Tibial artery (tissue), 4 donors: Measurements from ENCODE around the gene TMEM242.
A peak's percentile ranks its signal among the peaks of the same experiment; 100 is the strongest.

Experiments used
- DNase-seq, 2 donors: peaks; one replicate each; pipeline ENCODE4 v3.0.0-alpha.2; 2019
- H3K27ac ChIP-seq, 2 donors: fragments of 200-600 bp; sonication (generic) in 1 of 2; 1 replicate in 1 of 2; 2 replicates in 1 of 2; pipeline ENCODE4 v1.5.1; 2018 to 2019; ENCODE audit warnings: mild to moderate bottlenecking in 1 of 2
- H3K27me3 ChIP-seq, 2 donors: fragments of 200-600 bp; sonication (generic) in 1 of 2; one replicate each; pipeline versions ENCODE4 v1.5.1 to v1.6.0; 2016 to 2019
- H3K36me3 ChIP-seq, 3 donors: fragments of 200-600 bp; sonication (generic) in 2 of 3; one replicate each; pipeline ENCODE4 v1.5.1; 2016 to 2019; ENCODE audit warnings: mild to moderate bottlenecking in 2 of 3
- H3K4me1 ChIP-seq, 4 donors: fragments of 200-600 bp; sonication (generic) in 2 of 4; 1 replicate in 3 of 4; 2 replicates in 1 of 4; pipeline ENCODE4 v1.5.1; 2016 to 2019
- H3K4me3 ChIP-seq, 2 donors: fragments of 200-600 bp; sonication (generic) in 1 of 2; 1 replicate in 1 of 2; 2 replicates in 1 of 2; pipeline ENCODE4 v1.5.1; 2018 to 2019; ENCODE audit warnings: mild to moderate bottlenecking in 2 of 2
- H3K9me3 ChIP-seq, 3 donors: fragments of 200-600 bp; sonication (generic) in 1 of 3; one replicate each; pipeline ENCODE4 v1.5.1; 2016 to 2019
- intact Hi-C: fragments of 100-400 bp; cut with DNase I; formaldehyde crosslinking; loops from one replicate; pipeline ENCODE4 v1.15.0; 2023; ENCODE audit warnings: low total_unique reads
- TF ChIP-seq, protein P1 (sequence below), 2 experiments: fragments of 200-600 bp in 1 of 2; fragments of 450-650 bp in 1 of 2; IDR thresholded peaks; one replicate each; pipeline ENCODE4 v1.5.1; 2017 to 2019; ENCODE audit warnings: antibody characterized with exemption in 2 of 2, mild to moderate bottlenecking in 1 of 2, moderate library complexity in 1 of 2

Gene TMEM242

DNA sequence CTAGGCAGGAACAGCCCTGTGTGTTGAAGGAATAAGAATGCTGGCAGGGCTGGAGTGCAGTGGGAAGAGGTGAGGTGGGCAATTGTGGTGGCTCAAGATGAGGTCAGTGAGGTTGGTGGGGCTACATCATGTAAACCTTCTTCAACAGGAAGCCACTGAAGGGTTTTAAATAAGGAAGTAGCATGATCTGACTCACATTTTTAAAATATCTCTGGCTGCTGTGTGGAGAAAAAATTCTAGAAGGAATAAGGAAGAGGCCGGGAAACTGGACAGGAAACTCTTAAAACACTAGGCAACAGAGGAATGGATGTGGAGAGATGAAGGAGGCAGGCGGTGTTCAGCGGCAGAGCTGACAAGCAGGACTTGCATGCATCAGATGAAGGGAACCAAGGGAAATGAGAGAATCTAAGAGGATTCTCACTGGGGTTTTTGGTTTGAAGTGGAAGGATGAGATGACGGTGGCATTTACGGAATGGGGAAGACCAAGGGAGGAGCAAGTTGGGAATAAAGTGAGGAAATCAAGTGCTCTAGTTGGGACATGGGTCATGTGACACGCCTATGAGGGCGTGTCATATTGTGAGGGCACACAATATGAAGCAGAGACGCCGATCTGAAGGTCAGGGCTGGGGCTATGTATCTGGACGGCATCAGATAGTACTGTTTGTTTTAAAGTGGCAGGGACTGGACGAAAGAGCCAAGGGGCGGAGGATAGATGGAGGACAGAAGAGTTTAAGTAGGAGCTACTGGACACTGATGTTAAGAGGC, 18.2 kb downstream of the TMEM242 start:
- TF ChIP-seq, protein P1, sequence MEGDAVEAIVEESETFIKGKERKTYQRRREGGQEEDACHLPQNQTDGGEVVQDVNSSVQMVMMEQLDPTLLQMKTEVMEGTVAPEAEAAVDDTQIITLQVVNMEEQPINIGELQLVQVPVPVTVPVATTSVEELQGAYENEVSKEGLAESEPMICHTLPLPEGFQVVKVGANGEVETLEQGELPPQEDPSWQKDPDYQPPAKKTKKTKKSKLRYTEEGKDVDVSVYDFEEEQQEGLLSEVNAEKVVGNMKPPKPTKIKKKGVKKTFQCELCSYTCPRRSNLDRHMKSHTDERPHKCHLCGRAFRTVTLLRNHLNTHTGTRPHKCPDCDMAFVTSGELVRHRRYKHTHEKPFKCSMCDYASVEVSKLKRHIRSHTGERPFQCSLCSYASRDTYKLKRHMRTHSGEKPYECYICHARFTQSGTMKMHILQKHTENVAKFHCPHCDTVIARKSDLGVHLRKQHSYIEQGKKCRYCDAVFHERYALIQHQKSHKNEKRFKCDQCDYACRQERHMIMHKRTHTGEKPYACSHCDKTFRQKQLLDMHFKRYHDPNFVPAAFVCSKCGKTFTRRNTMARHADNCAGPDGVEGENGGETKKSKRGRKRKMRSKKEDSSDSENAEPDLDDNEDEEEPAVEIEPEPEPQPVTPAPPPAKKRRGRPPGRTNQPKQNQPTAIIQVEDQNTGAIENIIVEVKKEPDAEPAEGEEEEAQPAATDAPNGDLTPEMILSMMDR (IDR thresholded peaks at IDR 0.05) = no peak
- DNase-seq = peak in 1 of 2 donors; percentile 49
- no peaks in the 10 kb centered on the region for H3K9me3 ChIP-seq
- H3K4me1 ChIP-seq = peaks cover 0 to 33% (median 17%) of the 10 kb centered on the region in 4 donors
- peak overlapping the region; percentile 5 to 17 for H3K27ac ChIP-seq
- H3K4me3 ChIP-seq = no peak overlapping the region
- no peaks in the 10 kb centered on the region for H3K27me3 ChIP-seq
- peaks cover 0 to 5% (median 0%) of the 10 kb centered on the region in 3 donors for H3K36me3 ChIP-seq
- intact Hi-C loops = no loop called here

GRCh38 chr6:157302736-157303135, 20.6 kb downstream of the TMEM242 start:
- TF ChIP-seq, protein P1 (IDR thresholded peaks at IDR 0.05) = no peak
- no peak overlapping the region for H3K4me3 ChIP-seq
- H3K27ac ChIP-seq = no peak overlapping the region

GRCh38 chr6:157300436-157300835, 22.9 kb downstream of the TMEM242 start:
- H3K27ac ChIP-seq = no peak overlapping the region
- H3K4me3 ChIP-seq = no peak overlapping the region
- H3K36me3 ChIP-seq = peaks cover 0 to 8% (median 0%) of the 10 kb centered on the region in 3 donors
- H3K9me3 ChIP-seq = no peaks in the 10 kb centered on the region
- intact Hi-C loops = no loop called here
- H3K27me3 ChIP-seq = no peaks in the 10 kb centered on the region
- no peak for DNase-seq
- TF ChIP-seq, protein P1 (IDR thresholded peaks at IDR 0.05) = no peak
- H3K4me1 ChIP-seq = peaks cover 0 to 22% (median 14%) of the 10 kb centered on the region in 4 donors

More at GRCh38 chr6:157302736-157303135, 20.6 kb downstream of the TMEM242 start:
- peaks cover 0 to 8% (median 0%) of the 10 kb centered on the region in 3 donors for H3K36me3 ChIP-seq
- no peak for DNase-seq
- no peaks in the 10 kb centered on the region for H3K9me3 ChIP-seq
- intact Hi-C loops = no loop called here
- peaks cover 0 to 33% (median 15%) of the 10 kb centered on the region in 4 donors for H3K4me1 ChIP-seq
- H3K27me3 ChIP-seq = no peaks in the 10 kb centered on the region

DNA sequence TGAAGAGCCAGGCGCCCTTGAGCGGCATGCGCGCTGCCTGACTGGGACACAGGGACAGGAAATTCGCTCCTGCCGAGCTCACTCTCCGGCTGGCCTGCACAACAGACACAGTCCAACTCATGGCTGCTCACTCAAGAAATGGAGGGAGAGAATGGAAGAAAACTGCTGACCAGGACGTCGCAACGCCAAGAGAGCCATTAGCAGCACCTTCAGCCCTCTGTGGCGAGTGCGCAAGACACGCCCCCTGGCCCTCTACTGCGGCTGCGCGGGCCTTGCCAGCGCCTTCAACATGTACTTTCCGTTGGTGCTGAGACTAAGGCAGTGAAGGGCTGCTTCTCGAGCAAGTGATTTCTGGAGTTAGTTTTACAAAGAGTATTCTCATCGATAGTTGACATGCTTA, 23.3 kb downstream of the TMEM242 start:
- Histone ChIP-seq H3K9me3 (no peaks in the 10 kb centered on the region), H3K36me3 (peaks cover 0 to 8% (median 0%) of the 10 kb centered on the region in 3 donors), H3K4me1 (peaks cover 0 to 18% (median 11%) of the 10 kb centered on the region in 4 donors), H3K27ac (no peak overlapping the region), H3K4me3 (no peak overlapping the region), H3K27me3 (no peaks in the 10 kb centered on the region)
- intact Hi-C loops = no loop called here
- DNase-seq = no peak
- TF ChIP-seq, protein P1 (IDR thresholded peaks at IDR 0.05) = no peak

DNA sequence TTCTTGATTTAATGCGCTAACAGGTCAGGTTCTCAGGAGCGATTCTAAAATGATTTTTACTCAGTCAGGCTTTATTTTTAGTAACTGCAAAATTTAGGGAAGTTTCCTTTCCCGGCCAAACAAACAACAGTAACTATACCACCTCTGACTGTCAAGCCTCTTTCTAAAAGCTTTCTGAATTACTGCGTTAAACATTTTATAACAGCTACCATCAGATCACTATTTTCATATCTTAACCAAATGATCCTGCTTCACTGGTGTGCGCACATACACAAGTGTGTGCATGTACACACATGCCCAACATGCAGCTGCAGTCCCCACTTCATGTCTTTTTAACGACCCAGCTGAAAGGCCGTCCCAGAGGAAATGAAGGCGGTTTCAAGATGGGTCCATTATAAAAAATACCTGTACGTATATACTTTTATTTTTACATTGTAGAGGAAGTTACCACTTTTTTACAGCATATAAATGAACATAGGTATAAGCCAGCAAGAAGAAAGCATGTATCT, 25.0 kb downstream of the TMEM242 start:
- TF ChIP-seq, protein P1 (IDR thresholded peaks at IDR 0.05) = no peak

More for the DNA sequence above, 25.0 kb downstream of the TMEM242 start:
- Histone ChIP-seq H3K27ac (no peak overlapping the region), H3K4me1 (peaks cover 0 to 7% (median 2%) of the 10 kb centered on the region in 4 donors), H3K4me3 (no peak overlapping the region), H3K27me3 (no peaks in the 10 kb centered on the region), H3K36me3 (peaks cover 0 to 8% (median 0%) of the 10 kb centered on the region in 3 donors), H3K9me3 (no peaks in the 10 kb centered on the region)
- DNase-seq = no peak
- intact Hi-C loops = no loop called here
